GM21360 (cell line): ENCODE measurements around the gene ZNF232.
"Not testable (repeated sequence)": the region's sequence is repeated elsewhere in the genome, so short reads cannot be mapped to it uniquely, and the experiment has no call there.

Experiments
- ATAC-seq: cut with Tn5 transposase; IDR thresholded peaks from one replicate; pipeline ENCODE4 v1.9.1; 2021; ENCODE audit warnings: mild to moderate bottlenecking, moderate library complexity; ENCODE audit not compliant: unreplicated experiment

The ZNF232 gene

DNA sequence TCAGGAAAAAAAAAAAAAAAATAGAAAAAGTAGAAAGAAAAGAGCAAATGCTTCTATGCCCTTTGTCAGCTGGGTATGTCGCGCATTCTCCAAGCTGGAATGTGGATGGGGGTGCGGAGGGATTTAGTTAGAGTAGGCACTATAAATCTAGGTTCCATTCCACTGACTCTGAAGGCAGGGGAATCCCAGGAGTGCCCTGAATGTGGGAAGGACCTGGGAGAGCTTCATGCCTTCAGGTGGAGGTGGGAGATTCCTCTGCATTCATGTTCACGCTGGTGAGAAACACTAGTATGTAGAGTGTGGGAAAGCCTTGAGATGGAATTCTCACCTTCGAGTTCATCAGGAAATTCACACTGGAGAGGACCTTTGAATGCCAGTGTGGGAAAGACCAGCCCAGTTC lies 12.4 kb downstream of the ZNF232 start:
- ATAC-seq = no peak

- no peak for ATAC-seq
Measured at GRCh38 chr17:5097101-5097834, 14.4 kb downstream of the ZNF232 start.

- ATAC-seq = no peak
Measured at GRCh38 chr17:5096731-5097100, 15.0 kb downstream of the ZNF232 start.

DNA sequence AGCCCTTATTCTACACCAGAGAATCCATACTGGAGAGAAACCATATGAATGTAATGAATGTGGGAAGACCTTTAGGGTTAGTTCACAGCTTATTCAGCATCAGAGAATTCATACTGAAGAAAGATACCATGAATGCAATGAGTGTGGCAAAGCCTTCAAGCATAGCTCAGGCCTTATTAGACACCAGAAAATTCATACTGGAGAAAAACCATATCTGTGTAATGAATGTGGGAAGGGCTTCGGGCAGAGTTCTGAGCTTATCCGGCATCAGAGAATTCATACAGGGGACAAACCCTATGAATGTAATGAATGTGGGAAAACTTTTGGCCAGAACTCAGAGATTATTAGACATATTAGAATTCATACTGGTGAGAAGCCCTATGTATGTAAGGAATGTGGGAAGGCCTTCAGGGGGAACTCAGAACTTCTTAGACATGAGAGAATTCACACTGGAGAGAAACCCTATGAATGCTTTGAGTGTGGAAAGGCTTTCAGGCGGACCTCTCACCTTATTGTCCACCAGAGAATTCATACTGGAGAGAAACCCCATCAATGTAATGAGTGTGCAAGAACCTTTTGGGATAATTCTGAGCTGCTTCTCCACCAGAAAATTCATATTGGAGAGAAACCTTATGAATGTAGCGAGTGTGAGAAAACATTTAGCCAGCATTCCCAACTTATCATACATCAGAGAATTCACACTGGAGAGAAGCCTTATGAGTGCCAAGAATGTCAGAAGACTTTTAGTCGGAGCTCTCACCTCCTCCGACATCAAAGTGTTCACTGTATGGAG lies 19.3 kb downstream of the ZNF232 start:
- no peak for ATAC-seq

DNA sequence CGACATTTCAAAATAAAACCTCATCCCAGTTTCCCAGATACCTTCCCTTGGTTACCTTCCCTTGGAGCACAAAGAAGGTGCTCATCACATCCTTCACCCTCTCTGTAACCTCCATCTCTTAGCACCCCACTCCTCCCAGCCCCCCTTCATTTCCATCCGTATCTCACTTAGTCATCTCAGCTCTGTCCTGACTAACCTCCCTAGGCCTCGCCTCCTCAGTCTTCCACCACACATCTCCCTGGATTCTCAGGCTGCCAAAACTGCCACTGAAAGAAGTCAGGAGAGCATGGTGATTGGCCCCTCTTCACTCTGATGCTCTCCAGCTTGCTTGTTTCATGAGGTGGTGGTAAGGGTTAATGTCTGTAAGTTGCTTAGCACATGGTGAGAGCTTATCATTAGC lies 31.1 kb downstream of the ZNF232 start:
- ATAC-seq = no peak

DNA sequence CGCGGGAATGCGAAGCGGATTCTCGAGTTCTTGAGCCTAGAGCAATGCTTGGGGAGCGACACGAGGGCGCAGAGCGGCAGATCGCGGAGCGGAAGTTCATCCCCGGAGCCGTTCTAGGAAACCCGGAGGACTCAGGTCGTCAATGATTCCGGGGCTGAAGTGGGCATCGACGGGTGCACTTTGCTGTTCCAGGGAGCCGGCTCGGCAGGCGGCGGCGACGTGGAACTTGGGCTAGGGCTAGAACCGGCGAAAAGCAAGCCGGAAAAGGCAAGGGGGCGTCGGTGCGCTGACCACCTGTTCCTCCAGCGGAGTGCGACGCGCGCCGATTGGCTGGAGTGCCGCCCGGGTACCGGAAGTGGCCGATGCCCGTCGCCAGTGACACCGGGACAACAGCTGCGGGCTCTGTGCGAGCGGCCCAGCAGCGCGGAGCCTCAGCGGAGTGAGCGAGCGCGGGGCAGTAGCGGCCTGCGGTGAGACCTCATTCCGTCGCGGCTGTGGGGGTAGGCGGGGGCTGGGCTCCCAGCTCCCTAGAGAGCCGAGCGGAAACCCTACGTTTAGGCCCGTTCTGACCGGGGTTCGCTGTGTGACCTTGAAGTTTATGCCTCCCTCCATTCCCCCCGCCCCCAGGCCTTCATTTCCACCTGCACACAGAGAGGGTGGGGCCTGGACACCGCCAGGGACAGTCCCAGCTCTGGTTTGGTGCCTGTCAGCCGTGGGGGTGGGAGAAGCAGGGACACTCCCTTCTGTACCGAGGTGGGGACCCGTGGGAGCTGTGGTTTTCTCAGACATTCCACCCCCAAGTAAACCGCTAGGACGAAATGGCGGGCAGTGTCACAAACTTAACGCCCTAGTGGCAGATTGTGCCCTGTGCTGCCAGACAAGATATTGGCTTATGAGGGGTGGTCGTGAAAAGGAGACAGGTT lies 33.3 kb downstream of the ZNF232 start, which contains the start of gene ZFP3:
Gene ZFP3 (plus strand): TSS at position 362 of the 923 bp plus-strand sequence. CDS start 13,038 bp downstream, outside the sequence.
- peak; percentile 84 for ATAC-seq

DNA sequence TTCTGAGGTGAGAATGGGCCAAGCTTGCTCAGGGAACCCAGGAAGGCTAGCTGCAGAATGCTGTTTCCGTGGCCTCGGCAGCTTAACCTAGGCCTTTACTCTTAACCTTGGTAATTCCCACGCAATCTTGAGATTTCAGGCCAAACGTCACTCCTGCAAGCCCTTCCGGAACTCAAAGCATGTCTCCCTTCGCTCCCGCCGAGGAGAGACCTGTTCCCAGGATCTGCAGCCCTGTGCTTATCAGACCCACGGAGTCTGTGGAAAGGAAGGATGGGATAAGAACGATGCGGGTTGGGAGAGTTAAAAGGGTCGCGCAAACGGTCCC lies 33.9 kb downstream of the ZNF232 start:
- ATAC-seq = no peak

DNA sequence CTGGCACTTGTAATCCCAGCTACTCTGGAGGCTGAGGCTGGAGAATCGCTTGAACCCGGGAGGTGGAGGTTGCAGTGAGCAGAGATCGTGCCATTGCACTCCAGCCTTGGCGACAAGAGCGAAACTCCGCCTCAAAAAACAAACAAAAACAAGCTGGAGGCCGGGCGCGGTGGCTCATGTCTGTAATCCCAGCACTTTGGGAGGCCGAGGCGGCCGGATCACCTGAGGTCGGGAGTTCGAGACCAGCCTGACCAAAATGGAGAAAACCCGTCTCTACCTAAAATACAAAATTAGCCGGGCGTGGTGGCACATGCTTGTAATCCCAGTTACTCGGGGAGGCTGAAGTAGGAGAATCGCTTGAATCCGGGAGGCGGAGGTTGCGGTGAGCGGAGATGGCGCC lies 34.4 kb downstream of the ZNF232 start:
- ATAC-seq = not testable (repeated sequence)

DNA sequence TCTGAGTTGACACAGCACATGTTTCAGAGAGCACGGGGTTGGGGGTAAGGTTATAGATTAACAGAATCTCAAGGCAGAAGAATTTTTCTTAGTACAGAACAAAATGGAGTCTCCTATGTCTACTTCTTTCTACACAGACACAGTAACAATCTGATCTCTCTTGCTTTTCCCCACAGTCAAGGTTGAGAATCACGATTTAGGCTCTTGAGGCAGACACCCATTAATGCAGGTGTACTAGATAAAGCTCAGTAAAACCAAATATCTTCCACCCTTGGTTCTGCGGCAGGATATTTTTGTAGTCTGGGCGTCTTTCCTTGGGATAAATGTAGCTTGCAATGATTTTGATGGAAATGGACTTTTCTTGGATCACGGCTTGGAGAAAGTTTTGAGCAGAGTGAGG lies 36.2 kb downstream of the ZNF232 start:
- not testable (repeated sequence) for ATAC-seq

- ATAC-seq = no peak
Measured at GRCh38 chr17:5069724-5070123, 42.0 kb downstream of the ZNF232 start.

DNA sequence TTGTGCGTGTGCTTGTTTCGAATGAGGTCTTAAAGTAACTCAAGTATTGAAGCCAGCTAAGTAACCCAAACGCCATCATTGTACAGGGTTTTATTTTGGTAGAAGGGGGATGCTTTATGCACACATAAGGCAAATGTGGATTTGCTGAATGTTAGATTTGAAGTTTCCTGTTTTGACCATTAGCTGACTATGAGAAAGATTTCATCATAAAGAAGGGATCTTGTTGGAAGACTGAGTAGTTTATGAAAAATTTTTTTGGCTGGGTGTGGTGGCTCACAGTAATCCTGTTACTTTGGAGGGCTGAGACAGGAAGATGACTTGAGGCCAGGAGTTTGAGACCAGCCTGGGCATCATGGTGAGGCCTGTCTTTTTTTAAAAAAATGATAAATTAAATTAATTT lies 43.4 kb downstream of the ZNF232 start:
- ATAC-seq = no peak

- ATAC-seq = no peak
Measured at GRCh38 chr17:5065227-5065744, 46.4 kb downstream of the ZNF232 start.
